HUES6 (cell line): ENCODE results near the gene CLSTN2.

Experiments used
- H3K27ac ChIP-seq: 2 replicates; pipeline ENCODE4 v1.7.0; 2013; ENCODE audit warnings: low read depth, mild to moderate bottlenecking, low read length, inconsistent platforms
- H3K27me3 ChIP-seq: 2 replicates; pipeline ENCODE4 v1.6.1; 2013; ENCODE audit warnings: low read length; ENCODE audit not compliant: control insufficient read depth, insufficient read depth
- H3K36me3 ChIP-seq: 2 replicates; pipeline ENCODE4 v1.6.1; 2013; ENCODE audit warnings: low read length; ENCODE audit not compliant: control insufficient read depth, insufficient read depth
- H3K4me1 ChIP-seq: 2 replicates; pipeline ENCODE4 v1.6.1; 2013; ENCODE audit warnings: low read length; ENCODE audit not compliant: control insufficient read depth, insufficient read depth
- H3K4me3 ChIP-seq: 2 replicates; pipeline ENCODE4 v1.5.1; 2013; ENCODE audit warnings: low read depth, low read length
- H3K9ac ChIP-seq: one replicate; pipeline ENCODE4 v1.6.1; 2013; ENCODE audit warnings: mild to moderate bottlenecking, low read length
- H3K9me3 ChIP-seq: 2 replicates; pipeline ENCODE4 v1.6.1; 2013; ENCODE audit warnings: low read depth, low read length; ENCODE audit not compliant: control insufficient read depth, insufficient read depth

CLSTN2 gene

DNA sequence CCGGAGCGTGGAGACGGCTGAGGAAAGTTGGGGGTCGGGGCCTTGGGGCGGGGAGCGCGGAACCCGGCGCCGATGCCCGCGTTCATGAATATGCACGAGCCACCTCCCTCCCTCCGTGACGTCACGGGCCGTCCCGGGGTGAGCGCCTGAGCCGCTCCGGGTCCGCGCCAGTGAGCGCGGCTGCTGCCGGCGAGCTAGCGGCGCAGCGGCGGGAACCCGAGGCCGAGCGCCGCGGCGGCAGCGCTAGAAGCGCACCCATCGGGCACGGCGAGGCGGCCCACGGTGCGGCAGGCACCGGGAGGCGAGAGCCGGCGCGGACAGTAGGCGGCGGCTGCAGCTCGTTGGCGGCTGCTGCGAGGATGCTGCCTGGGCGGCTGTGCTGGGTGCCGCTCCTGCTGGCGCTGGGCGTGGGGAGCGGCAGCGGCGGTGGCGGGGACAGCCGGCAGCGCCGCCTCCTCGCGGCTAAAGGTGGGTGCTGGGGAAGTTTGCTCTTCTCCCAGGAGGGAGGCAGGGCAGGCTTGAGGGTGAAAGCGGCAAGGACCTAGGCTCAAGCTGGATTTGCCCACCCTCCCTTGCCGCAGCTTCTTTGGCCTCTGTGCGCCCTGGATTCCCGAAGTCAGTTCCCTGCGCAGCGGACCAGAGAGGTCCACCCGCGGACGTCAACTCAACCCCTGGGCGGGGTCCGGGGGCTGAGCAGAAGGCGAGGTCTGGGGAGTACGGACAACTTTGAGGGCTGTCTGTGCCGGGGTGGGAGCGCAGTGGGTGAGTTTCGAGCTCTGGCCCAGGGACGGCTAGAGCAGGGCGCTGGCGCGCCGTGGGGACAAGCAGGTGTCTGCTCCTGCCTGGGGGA is at the start of gene CLSTN2:
Gene CLSTN2, plus strand, starts transcription at position 170 of the 850 bp plus-strand sequence.
- Histone ChIP-seq H3K27me3 (peaks cover 68% of the 10 kb centered on the region), H3K9me3 (no peaks in the 10 kb centered on the region), H3K9ac (no peak within 1 kb of the TSS), H3K27ac (no peak within 1 kb of the TSS), H3K4me3 (peak within 1 kb of the TSS; percentile 78), H3K36me3 (no peaks in the 10 kb centered on the region), H3K4me1 (peaks cover 3% of the 10 kb centered on the region; the same call in 1 of the 2 replicates)

GRCh38 chr3:139887431-139887830 is 47.6 kb upstream of the CLSTN2 start:
- H3K27ac ChIP-seq, result no peak overlapping the region
- H3K4me3 ChIP-seq, result no peak overlapping the region
- H3K27me3 ChIP-seq, result no peaks in the 10 kb centered on the region
- peaks cover 9% of the 10 kb centered on the region for H3K9me3 ChIP-seq
- H3K9ac ChIP-seq, result no peak overlapping the region
- H3K36me3 ChIP-seq, result no peaks in the 10 kb centered on the region
- H3K4me1 ChIP-seq, result no peaks in the 10 kb centered on the region

- H3K4me1 ChIP-seq, result no peaks in the 10 kb centered on the region
- no peaks in the 10 kb centered on the region for H3K9me3 ChIP-seq
- H3K36me3 ChIP-seq, result no peaks in the 10 kb centered on the region
- H3K4me3 ChIP-seq, result no peak overlapping the region
- no peak overlapping the region for H3K9ac ChIP-seq
- H3K27me3 ChIP-seq, result no peaks in the 10 kb centered on the region
- no peak overlapping the region for H3K27ac ChIP-seq
Observed at GRCh38 chr3:139888561-139889140, 46.3 kb upstream of the CLSTN2 start.

DNA sequence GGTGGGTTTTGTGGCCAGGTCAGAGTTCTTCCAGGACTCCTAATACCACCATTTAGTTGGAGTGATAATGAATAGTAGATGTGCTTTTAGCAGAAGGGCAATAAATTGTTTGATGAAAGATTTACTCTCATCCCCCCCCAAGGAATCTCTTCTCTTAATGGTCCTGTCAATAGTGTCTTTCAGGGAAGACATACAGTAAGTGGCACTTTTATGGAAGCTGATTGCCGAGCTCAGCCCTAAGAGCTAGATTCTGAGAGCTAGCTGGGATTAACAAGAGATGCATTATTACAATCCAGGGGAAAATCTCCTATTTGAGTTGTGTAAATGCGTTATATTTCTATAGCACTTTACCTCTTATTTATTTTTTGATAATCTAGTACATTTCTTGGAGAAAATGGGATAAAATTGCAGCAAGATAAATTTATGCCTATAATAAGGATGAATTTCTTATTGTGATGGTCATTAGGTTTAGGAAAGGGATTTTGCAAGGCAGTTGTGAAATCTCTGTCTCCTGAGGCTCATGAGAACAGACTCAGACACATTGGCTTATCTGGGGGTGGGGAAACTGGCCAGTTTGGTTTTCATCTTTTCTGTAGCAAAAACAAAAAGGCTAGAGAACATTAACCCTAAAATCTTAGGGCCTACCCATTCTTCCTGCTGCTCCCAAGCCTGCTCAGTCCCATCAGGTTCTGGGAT is 41.6 kb upstream of the CLSTN2 start:
- Histone ChIP-seq H3K9me3 (no peaks in the 10 kb centered on the region), H3K27ac (no peak overlapping the region), H3K9ac (no peak overlapping the region), H3K36me3 (no peaks in the 10 kb centered on the region), H3K4me3 (no peak overlapping the region), H3K4me1 (no peaks in the 10 kb centered on the region), H3K27me3 (no peaks in the 10 kb centered on the region)

DNA sequence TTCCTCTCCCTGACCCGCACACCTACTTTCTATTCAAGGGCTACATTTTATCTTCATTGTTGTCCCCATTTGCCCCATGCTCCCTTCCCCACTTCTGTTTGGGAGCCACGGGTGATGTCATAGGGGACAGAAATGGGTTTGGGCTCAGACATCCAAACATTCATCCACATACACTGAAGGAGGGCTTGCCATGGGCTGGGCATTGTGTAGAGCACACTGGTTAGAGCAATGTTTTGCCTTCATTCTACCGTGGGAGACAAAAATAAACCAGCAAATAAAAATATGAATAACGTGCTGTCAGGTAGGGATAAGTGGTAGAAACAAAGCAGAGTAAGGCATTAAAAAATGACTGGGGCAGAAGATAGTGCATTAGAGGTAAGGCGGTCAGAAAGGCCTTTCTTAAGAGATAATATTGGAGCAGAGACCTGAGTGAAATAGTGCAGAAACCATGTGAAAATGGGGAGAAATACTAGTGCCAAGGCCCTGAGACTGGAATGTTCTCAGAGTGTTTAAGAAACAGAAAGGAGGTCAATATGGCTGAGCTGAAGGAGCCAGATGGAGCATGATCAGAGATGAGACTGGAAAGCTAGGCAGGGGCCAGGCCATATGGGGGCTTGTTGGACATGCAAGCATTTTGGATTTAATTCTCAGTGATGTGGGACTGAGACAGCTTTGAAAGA is 40.9 kb upstream of the CLSTN2 start:
- Histone ChIP-seq H3K9me3 (no peaks in the 10 kb centered on the region), H3K4me3 (no peak overlapping the region), H3K4me1 (no peaks in the 10 kb centered on the region), H3K27ac (no peak overlapping the region), H3K9ac (no peak overlapping the region), H3K27me3 (no peaks in the 10 kb centered on the region), H3K36me3 (no peaks in the 10 kb centered on the region)

GRCh38 chr3:139894643-139894989 is 40.4 kb upstream of the CLSTN2 start:
- Histone ChIP-seq H3K9me3 (peaks cover 3% of the 10 kb centered on the region; the same call in 1 of the 2 replicates), H3K36me3 (no peaks in the 10 kb centered on the region), H3K4me1 (no peaks in the 10 kb centered on the region), H3K27ac (no peak overlapping the region), H3K27me3 (no peaks in the 10 kb centered on the region), H3K9ac (no peak overlapping the region), H3K4me3 (no peak overlapping the region)

DNA sequence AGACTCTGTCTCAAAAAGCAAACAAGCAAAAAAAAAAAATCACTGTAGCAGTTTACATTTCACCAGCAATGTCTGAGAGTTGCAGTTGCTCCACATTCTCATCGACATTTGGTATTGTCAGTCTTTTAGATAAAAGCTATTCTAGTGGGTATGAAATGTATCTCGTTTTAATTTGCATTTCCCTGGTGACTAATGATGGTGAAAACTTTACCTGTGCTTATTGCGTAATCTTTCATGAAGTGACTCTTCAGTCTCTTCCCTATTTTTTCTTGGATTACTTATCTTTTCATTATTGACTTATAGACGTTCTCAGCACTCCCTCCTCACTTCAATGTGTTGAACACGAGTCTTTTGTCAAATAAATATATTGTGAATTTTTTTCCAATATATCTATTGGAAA is 37.2 kb upstream of the CLSTN2 start:
- Histone ChIP-seq H3K36me3 (no peaks in the 10 kb centered on the region), H3K4me1 (no peaks in the 10 kb centered on the region), H3K9ac (no peak overlapping the region), H3K4me3 (no peak overlapping the region), H3K9me3 (peaks cover 5% of the 10 kb centered on the region; the same call in 1 of the 2 replicates), H3K27ac (no peak overlapping the region), H3K27me3 (no peaks in the 10 kb centered on the region)

DNA sequence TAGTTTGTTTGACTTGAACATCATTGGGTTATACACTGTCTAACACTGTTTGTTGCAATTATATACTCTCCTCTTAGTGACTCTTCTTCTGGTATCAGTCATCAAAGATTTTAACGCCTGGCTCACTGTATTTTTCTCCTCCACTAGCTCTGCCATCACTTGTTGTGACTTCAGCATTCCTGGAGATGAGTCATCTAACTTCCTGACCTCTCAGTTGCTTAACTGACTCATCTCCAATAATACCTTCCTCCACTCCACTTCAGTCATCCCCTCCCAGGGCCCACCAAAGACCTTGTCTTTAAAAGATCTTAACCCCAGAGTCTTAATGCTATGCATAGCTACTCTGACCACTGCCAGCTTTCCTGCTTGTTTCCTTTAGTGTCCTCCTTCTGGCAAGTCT is 28.6 kb upstream of the CLSTN2 start:
- no peaks in the 10 kb centered on the region for H3K27me3 ChIP-seq
- H3K4me1 ChIP-seq, result peaks cover 24% of the 10 kb centered on the region
- no peak overlapping the region for H3K9ac ChIP-seq
- H3K27ac ChIP-seq, result no peak overlapping the region; the same call in 1 of the 2 replicates
- no peak overlapping the region; the same call in 1 of the 2 replicates for H3K4me3 ChIP-seq
- no peaks in the 10 kb centered on the region for H3K36me3 ChIP-seq
- no peaks in the 10 kb centered on the region for H3K9me3 ChIP-seq

DNA sequence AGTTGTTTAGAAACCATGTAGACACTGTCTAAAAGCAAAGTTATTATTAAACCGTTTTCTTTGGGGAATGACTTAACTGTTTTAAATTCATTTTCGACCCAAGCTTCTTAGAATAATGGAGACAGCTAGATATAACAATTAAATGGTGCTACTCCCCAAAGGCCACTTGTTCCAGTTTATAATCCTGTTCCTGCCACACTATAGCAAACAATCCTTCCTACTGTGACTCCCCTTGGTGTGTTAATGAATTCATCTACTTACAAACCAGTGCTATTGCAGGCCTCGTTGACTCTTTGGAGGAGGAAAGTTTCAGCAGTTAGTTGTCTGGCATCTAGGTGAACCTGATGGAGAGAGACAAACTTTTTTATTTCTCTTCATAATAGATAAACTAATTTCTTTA is 25.2 kb upstream of the CLSTN2 start:
- Histone ChIP-seq H3K27me3 (no peaks in the 10 kb centered on the region), H3K4me3 (no peak overlapping the region), H3K27ac (no peak overlapping the region), H3K4me1 (peaks cover 24% of the 10 kb centered on the region), H3K9ac (no peak overlapping the region), H3K36me3 (no peaks in the 10 kb centered on the region), H3K9me3 (no peaks in the 10 kb centered on the region)

DNA sequence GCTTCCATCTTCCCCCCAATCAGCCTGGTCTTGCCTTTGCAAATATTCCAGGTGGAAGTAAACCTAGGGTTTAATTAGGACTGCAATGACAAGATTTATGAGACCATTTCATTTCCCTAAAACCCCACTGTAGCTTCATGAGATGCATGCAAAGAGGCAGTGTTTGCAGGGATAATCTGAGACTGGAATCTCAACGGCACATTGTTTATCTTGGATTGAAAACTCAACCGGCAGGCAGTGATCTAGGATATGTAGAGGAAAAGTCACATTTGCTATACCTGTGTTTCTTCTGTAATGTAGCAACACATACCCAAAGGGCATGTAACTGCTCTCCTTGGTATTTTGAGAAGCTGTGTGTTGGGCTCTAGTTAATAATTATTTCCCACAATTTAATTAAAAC is 18.7 kb upstream of the CLSTN2 start:
- H3K9me3 ChIP-seq, result no peaks in the 10 kb centered on the region
- H3K36me3 ChIP-seq, result no peaks in the 10 kb centered on the region
- H3K9ac ChIP-seq, result no peak overlapping the region

More for the DNA sequence above, 18.7 kb upstream of the CLSTN2 start:
- no peak overlapping the region for H3K27ac ChIP-seq
- no peaks in the 10 kb centered on the region for H3K27me3 ChIP-seq
- H3K4me3 ChIP-seq, result no peak overlapping the region
- no peaks in the 10 kb centered on the region for H3K4me1 ChIP-seq
